ENCODE results near the gene BMP7.

GRCh38 chr20:57185188-57185743, 81.2 kb downstream of the BMP7 start:
- TF ChIP-seq CTCF (conservative IDR thresholded peaks at IDR 0.05) (no peak), EZH2 (IDR thresholded peaks at IDR 0.05; ENCODE audit: low read depth) (no peak)
